A549 (cell line): Measurements from ENCODE around the gene SLC16A8.

Experiments used
- CHD2 ChIP-seq: fragments of 150-350 bp; IDR thresholded peaks from 2 replicates; pipeline ENCODE4 v1.6.1; 2014; ENCODE audit warnings: low read length; ENCODE audit not compliant: partially characterized antibody
- HDAC2 ChIP-seq: fragments of 200-600 bp; sonication (generic); IDR thresholded peaks from 2 replicates; pipeline ENCODE4 v1.6.1; 2016
- JUNB ChIP-seq: fragments of >200 bp; sonication (Bioruptor Twin); formaldehyde crosslinking; IDR thresholded peaks from 2 replicates; pipeline ENCODE4 v1.6.1; 2016
- MAFK ChIP-seq: fragments of 450-650 bp; IDR thresholded peaks from 2 replicates; pipeline ENCODE4 v1.6.1; 2014; ENCODE audit not compliant: partially characterized antibody
- MAZ ChIP-seq: fragments of 150-350 bp; IDR thresholded peaks from 2 replicates; pipeline ENCODE4 v1.6.1; 2014; ENCODE audit warnings: antibody characterized with exemption, low read depth, low read length, borderline replicate concordance
- NR3C1 ChIP-seq: fragments of >200 bp; sonication (Bioruptor Twin); formaldehyde crosslinking; IDR thresholded peaks from 3 replicates; pipeline ENCODE4 v1.6.1; 2017
- POLR2A ChIP-seq: IDR thresholded peaks from 2 replicates; pipeline ENCODE4 v1.6.1; 2012; ENCODE audit warnings: mild to moderate bottlenecking, low read length
- POLR2AphosphoS2 ChIP-seq: conservative IDR thresholded peaks from 2 replicates; pipeline ENCODE4 v1.6.1; 2012; ENCODE audit warnings: low read length, improper control_type of control experiment, inconsistent platforms
- RNF2 ChIP-seq: fragments of 200-600 bp; sonication (generic); IDR thresholded peaks from 2 replicates; pipeline ENCODE4 v1.6.1; 2016; ENCODE audit warnings: low read depth, mild to moderate bottlenecking, antibody characterized with exemption, moderate library complexity, borderline replicate concordance
- TF ChIP-seq, protein P1 (sequence below): fragments of >200 bp; sonication (Bioruptor Twin); formaldehyde crosslinking; IDR thresholded peaks from 3 replicates; pipeline ENCODE4 v1.5.1; 2016
- TF ChIP-seq, protein P2 (sequence below): fragments of 200-600 bp; sonication (generic); IDR thresholded peaks from 2 replicates; pipeline ENCODE4 v1.6.1; 2016; ENCODE audit warnings: antibody characterized with exemption, mild to moderate bottlenecking, moderate library complexity

DNA sequence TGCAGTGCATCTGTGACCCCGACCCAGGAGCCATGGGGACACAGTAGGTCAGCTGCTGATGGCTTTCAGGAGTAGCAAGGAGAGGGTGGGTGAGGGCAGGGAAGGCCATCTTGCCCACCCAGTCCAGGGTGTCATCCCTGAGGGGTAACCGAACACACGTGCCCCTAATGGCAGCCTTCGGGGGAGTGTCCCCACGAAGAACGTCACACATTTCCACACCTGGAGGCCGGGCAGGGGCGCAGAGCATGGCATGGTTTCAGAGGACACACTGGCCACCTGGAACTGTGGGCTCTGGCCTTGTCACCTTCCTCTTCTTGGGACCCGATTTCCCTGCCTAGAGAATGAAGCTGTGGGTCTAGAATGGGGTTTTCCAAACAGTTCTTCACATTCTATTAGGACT lies 45.9 kb upstream of the SLC16A8 start:
- TF ChIP-seq HDAC2 = no peak
- TF ChIP-seq, protein P1, sequence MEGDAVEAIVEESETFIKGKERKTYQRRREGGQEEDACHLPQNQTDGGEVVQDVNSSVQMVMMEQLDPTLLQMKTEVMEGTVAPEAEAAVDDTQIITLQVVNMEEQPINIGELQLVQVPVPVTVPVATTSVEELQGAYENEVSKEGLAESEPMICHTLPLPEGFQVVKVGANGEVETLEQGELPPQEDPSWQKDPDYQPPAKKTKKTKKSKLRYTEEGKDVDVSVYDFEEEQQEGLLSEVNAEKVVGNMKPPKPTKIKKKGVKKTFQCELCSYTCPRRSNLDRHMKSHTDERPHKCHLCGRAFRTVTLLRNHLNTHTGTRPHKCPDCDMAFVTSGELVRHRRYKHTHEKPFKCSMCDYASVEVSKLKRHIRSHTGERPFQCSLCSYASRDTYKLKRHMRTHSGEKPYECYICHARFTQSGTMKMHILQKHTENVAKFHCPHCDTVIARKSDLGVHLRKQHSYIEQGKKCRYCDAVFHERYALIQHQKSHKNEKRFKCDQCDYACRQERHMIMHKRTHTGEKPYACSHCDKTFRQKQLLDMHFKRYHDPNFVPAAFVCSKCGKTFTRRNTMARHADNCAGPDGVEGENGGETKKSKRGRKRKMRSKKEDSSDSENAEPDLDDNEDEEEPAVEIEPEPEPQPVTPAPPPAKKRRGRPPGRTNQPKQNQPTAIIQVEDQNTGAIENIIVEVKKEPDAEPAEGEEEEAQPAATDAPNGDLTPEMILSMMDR = no peak
- TF ChIP-seq POLR2A = no peak
- TF ChIP-seq NR3C1 = no peak
- no peak for TF ChIP-seq MAZ
- TF ChIP-seq MAFK = no peak
- TF ChIP-seq POLR2AphosphoS2 = no peak
- TF ChIP-seq, protein P2, sequence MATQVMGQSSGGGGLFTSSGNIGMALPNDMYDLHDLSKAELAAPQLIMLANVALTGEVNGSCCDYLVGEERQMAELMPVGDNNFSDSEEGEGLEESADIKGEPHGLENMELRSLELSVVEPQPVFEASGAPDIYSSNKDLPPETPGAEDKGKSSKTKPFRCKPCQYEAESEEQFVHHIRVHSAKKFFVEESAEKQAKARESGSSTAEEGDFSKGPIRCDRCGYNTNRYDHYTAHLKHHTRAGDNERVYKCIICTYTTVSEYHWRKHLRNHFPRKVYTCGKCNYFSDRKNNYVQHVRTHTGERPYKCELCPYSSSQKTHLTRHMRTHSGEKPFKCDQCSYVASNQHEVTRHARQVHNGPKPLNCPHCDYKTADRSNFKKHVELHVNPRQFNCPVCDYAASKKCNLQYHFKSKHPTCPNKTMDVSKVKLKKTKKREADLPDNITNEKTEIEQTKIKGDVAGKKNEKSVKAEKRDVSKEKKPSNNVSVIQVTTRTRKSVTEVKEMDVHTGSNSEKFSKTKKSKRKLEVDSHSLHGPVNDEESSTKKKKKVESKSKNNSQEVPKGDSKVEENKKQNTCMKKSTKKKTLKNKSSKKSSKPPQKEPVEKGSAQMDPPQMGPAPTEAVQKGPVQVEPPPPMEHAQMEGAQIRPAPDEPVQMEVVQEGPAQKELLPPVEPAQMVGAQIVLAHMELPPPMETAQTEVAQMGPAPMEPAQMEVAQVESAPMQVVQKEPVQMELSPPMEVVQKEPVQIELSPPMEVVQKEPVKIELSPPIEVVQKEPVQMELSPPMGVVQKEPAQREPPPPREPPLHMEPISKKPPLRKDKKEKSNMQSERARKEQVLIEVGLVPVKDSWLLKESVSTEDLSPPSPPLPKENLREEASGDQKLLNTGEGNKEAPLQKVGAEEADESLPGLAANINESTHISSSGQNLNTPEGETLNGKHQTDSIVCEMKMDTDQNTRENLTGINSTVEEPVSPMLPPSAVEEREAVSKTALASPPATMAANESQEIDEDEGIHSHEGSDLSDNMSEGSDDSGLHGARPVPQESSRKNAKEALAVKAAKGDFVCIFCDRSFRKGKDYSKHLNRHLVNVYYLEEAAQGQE = no peak
- no peak for TF ChIP-seq RNF2
- TF ChIP-seq JUNB = no peak
- no peak for TF ChIP-seq CHD2
